Panc1 (cell line): Measurements from ENCODE around the gene TRIM45. TPM values are rescaled to one million over a fixed set of nuclear protein-coding genes. Genes with fewer than 3 reads are reported as not detected.

Source experiments
- ATAC-seq: fragments of 200-7000 bp; cut with Tn5 transposase; 2 replicates; pipeline ENCODE4 v1.9.1; 2020; ENCODE audit warnings: mild to moderate bottlenecking, moderate library complexity
- BruUV-seq: library from RNA; stranded (reverse); fragments of 400-500 nt; replicated peaks from 2 replicates; lab custom pipeline; 2021; lab: Mats Ljungman, UMichigan
- CTCF ChIA-PET: fragments of 300-600 bp; sonication (Branson Sonifier 250); formaldehyde crosslinking; loops from one replicate; lab custom pipeline; 2022; ENCODE audit warnings: antibody characterized with exemption; lab: Charles Lee
- POLR2A ChIA-PET: fragments of 300-600 bp; sonication (Branson Sonifier 250); formaldehyde crosslinking; loops from one replicate; lab custom pipeline; 2022; ENCODE audit warnings: antibody characterized with exemption; lab: Charles Lee
- DNase-seq: peaks from one replicate; pipeline ENCODE4 v3.0.0-alpha.2; 2010; ENCODE audit warnings: low read depth, low spot score
- H3K27ac ChIP-seq: 2 replicates; pipeline ENCODE4 v1.5.1; 2011; ENCODE audit warnings: mild to moderate bottlenecking, low read length, inconsistent platforms
- H3K27me3 ChIP-seq: fragments of 200-500 bp; sonication (Bioruptor generic); 2 replicates; pipeline ENCODE4 v1.6.0; 2014; ENCODE audit warnings: low read length, inconsistent platforms; ENCODE audit not compliant: control insufficient read depth, insufficient read depth
- H3K36me3 ChIP-seq: fragments of 200-500 bp; sonication (Bioruptor generic); 2 replicates; pipeline ENCODE4 v1.5.1; 2014; ENCODE audit warnings: inconsistent platforms, mild to moderate bottlenecking, low read length, moderate library complexity; ENCODE audit not compliant: control insufficient read depth, insufficient read depth
- H3K4me1 ChIP-seq: 2 replicates; pipeline ENCODE4 v1.5.1; 2011; ENCODE audit warnings: inconsistent platforms, mild to moderate bottlenecking, low read length, moderate library complexity; ENCODE audit not compliant: control insufficient read depth, insufficient read depth
- H3K4me3 ChIP-seq, 2 experiments: 2 replicates each; pipeline ENCODE4 v1.5.1; 2011 to 2012; ENCODE audit warnings: low read depth in 2 of 2, low read length in 2 of 2, mild to moderate bottlenecking in 2 of 2, inconsistent platforms in 1 of 2, moderate library complexity in 1 of 2
- H3K9me3 ChIP-seq: fragments of 200-500 bp; sonication (Bioruptor generic); 2 replicates; pipeline ENCODE4 v1.5.1; 2014; ENCODE audit warnings: low read depth, mild to moderate bottlenecking, inconsistent platforms, low read length, moderate library complexity; ENCODE audit not compliant: control insufficient read depth, insufficient read depth
- POLR2AphosphoS5 ChIP-seq: IDR thresholded peaks from 2 replicates; pipeline ENCODE4 v1.6.1; 2012; ENCODE audit warnings: mild to moderate bottlenecking, low read depth, low read length, moderate library complexity
- SIN3A ChIP-seq: IDR thresholded peaks from 2 replicates; pipeline ENCODE4 v1.6.1; 2012; ENCODE audit warnings: low read depth, mild to moderate bottlenecking, low read length, moderate library complexity, borderline replicate concordance; ENCODE audit not compliant: insufficient read depth
- TCF7L2 ChIP-seq: IDR thresholded peaks from 2 replicates; pipeline ENCODE4 v1.6.1; 2011; ENCODE audit warnings: mild to moderate bottlenecking, low read depth, low read length, inconsistent platforms
- in situ Hi-C: cut with HindIII; loops from 2 replicates; pipeline ENCODE4 v1.10.0; 2016; ENCODE audit warnings: low sequenced_read_pairs, low pct_unique_long_range_greater_than_20kb
- intact Hi-C: fragments of 100-400 bp; cut with micrococcal nuclease; formaldehyde crosslinking; loops from one replicate; pipeline ENCODE4 v1.10.0; 2022; ENCODE audit not compliant: unreplicated experiment
- total RNA-seq: library from RNA; stranded (reverse); gene quantifications from one replicate; pipeline ENCODE4 v1.2.1, GENCODE V29; 2021; ENCODE audit not compliant: unreplicated experiment
- TF ChIP-seq, protein P1 (sequence below): fragments of 450-650 bp; IDR thresholded peaks from 2 replicates; pipeline ENCODE4 v1.5.1; 2017; ENCODE audit warnings: mild to moderate bottlenecking
- TF ChIP-seq, protein P2 (sequence below), 2 experiments: IDR thresholded peaks; 2 replicates each; pipeline ENCODE4 v1.6.1; 2011 to 2012; ENCODE audit warnings: low read depth in 2 of 2, control low read depth in 1 of 2, low read length in 1 of 2, mild to moderate bottlenecking in 1 of 2, moderate library complexity in 1 of 2; ENCODE audit not compliant: insufficient read depth in 1 of 2

The TRIM45 gene
- total RNA-seq, 1 experiment from 2014 or later = 4.7 TPM

DNA sequence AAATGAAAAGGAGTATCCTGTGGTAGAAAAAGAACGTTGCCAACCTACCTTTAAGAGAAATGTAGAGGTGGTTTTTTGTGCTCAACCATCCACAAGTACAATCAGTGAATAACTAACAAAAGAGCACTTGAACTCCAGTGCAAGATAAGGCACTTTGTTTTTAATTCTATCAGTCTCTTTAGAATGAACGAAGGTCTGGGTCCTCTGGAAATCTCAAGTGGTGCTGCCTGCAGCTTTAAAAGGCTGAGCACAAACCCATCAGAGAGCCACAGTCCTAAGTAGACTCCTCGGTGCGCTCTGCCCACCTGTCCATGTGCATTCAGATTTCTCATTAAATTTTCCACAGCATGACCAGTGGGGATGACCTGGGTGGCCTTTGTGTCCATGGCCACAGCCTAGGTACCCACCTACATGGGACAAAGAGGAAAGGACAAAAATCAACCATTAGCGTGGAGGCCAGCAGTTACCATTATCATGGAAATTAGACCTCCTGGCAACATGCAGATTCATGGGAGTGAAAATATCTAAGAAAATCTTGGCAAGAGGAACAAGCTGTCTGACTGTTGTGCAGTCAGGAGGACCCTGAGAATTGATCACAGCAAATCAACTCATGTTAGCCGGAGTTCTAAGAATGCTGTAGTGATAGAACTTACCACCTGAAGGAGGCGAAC is 9.4 kb downstream of the TRIM45 start:
- ATAC-seq (no peak), DNase-seq (no peak)
- BruUV-seq = no TSS peak
- ChIA-PET POLR2A (no interaction called here), CTCF (no interaction called here)
- Histone ChIP-seq H3K4me3 (no peak overlapping the region), H3K36me3 (no peaks in the 10 kb centered on the region), H3K9me3 (no peaks in the 10 kb centered on the region), H3K4me1 (no peaks in the 10 kb centered on the region), H3K27ac (no peak overlapping the region), H3K27me3 (no peaks in the 10 kb centered on the region)
- intact Hi-C loops (no loop called here), in situ Hi-C loops (no loop called here)
- TF ChIP-seq, protein P1, sequence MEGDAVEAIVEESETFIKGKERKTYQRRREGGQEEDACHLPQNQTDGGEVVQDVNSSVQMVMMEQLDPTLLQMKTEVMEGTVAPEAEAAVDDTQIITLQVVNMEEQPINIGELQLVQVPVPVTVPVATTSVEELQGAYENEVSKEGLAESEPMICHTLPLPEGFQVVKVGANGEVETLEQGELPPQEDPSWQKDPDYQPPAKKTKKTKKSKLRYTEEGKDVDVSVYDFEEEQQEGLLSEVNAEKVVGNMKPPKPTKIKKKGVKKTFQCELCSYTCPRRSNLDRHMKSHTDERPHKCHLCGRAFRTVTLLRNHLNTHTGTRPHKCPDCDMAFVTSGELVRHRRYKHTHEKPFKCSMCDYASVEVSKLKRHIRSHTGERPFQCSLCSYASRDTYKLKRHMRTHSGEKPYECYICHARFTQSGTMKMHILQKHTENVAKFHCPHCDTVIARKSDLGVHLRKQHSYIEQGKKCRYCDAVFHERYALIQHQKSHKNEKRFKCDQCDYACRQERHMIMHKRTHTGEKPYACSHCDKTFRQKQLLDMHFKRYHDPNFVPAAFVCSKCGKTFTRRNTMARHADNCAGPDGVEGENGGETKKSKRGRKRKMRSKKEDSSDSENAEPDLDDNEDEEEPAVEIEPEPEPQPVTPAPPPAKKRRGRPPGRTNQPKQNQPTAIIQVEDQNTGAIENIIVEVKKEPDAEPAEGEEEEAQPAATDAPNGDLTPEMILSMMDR = no peak
- TF ChIP-seq POLR2AphosphoS5 (no peak), TCF7L2 (no peak), SIN3A (no peak)
- TF ChIP-seq, protein P2, sequence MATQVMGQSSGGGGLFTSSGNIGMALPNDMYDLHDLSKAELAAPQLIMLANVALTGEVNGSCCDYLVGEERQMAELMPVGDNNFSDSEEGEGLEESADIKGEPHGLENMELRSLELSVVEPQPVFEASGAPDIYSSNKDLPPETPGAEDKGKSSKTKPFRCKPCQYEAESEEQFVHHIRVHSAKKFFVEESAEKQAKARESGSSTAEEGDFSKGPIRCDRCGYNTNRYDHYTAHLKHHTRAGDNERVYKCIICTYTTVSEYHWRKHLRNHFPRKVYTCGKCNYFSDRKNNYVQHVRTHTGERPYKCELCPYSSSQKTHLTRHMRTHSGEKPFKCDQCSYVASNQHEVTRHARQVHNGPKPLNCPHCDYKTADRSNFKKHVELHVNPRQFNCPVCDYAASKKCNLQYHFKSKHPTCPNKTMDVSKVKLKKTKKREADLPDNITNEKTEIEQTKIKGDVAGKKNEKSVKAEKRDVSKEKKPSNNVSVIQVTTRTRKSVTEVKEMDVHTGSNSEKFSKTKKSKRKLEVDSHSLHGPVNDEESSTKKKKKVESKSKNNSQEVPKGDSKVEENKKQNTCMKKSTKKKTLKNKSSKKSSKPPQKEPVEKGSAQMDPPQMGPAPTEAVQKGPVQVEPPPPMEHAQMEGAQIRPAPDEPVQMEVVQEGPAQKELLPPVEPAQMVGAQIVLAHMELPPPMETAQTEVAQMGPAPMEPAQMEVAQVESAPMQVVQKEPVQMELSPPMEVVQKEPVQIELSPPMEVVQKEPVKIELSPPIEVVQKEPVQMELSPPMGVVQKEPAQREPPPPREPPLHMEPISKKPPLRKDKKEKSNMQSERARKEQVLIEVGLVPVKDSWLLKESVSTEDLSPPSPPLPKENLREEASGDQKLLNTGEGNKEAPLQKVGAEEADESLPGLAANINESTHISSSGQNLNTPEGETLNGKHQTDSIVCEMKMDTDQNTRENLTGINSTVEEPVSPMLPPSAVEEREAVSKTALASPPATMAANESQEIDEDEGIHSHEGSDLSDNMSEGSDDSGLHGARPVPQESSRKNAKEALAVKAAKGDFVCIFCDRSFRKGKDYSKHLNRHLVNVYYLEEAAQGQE (IDR thresholded peaks at IDR 0.05; ENCODE audit: insufficient read depth in 1 of 2, low read depth in 2 of 2, low read length in 1 of 2) = no peak

GRCh38 chr1:117110774-117111173 is 10.8 kb downstream of the TRIM45 start:
- CTCF ChIA-PET = no interaction called here
- H3K27ac ChIP-seq = no peak overlapping the region
- in situ Hi-C loops = no loop called here
- POLR2A ChIA-PET = interaction anchor here (0.6 kb wide), 1 partner anchor 18 kb away, joined by 4 read pairs; no protein-coding TSS in a partner anchor
- H3K4me3 ChIP-seq = no peak overlapping the region
- no peaks in the 10 kb centered on the region for H3K27me3 ChIP-seq
- H3K9me3 ChIP-seq = no peaks in the 10 kb centered on the region
- intact Hi-C loops = no loop called here
- TF ChIP-seq, protein P2 (IDR thresholded peaks at IDR 0.05; ENCODE audit: insufficient read depth in 1 of 2, low read depth in 2 of 2, low read length in 1 of 2) = no peak
- TF ChIP-seq SIN3A (no peak), TCF7L2 (no peak), POLR2AphosphoS5 (no peak)
- TF ChIP-seq, protein P1 = no peak
- no peaks in the 10 kb centered on the region for H3K4me1 ChIP-seq
- no peak for DNase-seq
- BruUV-seq = no TSS peak
- H3K36me3 ChIP-seq = no peaks in the 10 kb centered on the region
- no peak for ATAC-seq
